Inflammatory macrophage treated with lipopolysaccharide for 1 hour (primary cell): ENCODE results near the gene ZNF700.
"Not testable (repeated sequence)": the region's sequence is repeated elsewhere in the genome, so short reads cannot be mapped to it uniquely, and the experiment has no call there.

Source experiments
- DNase-seq, 2 donors: peaks; one replicate each; pipeline ENCODE4 v3.0.0-alpha.2; 2020 to 2022

Gene ZNF700

DNA sequence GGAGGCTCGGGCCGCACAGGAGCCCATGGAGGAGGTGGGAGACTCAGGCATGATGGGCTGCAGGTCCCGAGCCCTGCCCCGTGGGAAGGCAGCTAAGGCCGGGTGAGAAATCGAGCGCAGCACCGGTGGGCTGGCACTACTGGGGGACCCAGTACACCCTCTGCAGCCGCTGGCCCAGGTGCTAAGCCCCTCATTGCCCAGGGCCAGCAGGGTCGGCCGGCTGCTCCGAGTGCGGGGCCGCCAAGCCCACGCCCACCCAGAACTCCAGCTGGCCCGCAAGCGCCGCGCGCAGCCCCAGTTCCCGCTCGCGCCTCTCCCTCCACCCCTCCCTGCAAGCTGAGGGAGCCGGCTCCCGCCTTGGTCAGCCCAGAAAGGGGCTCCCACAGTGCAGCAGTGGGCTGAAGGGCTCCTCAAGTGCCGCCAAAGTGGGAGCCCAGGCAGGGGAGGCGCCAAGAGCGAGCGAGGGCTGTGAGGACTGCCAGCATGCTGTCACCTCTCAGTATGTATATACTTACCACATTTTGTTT lies 16.5 kb downstream of the ZNF700 start:
- not testable (repeated sequence) for DNase-seq

DNA sequence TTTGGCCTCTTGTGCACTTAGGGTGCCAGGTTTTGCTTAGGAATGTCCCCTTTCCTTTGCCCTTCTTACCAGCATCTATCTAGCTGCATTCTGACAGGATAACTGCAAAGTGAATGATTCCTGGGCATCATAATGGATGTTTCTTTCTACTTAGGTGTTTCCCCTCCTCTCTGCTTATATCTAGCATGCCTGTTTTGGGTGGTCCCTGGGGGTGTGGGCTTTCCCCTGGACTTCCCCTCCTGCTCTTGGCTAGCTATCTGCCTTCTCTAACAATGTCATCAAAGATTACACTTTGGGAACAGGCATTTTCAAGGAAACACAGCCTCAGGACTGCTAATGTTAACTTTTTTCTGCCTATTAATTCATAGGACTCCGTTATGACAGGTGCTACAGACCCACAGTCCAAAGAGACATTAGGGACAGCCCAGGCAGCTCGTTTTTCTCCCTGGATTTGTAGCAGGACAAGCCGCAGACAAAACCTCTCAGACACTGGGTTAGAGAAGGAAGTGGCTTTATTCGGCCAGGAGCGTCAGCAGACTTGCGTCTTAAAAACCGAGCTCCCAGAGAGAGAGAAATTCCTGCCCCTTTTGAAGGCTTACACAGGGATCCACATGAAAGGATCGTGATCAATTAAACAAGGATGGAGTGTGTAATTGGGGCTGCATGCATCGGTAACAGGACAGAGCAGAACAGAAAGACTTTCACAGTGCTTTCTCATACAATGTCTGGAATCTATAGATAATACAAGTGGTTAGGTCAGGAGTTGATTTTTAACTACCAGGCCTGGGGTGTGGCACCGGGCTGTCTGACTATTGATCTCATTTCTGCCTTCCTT lies 17.3 kb downstream of the ZNF700 start:
- no peak for DNase-seq

DNA sequence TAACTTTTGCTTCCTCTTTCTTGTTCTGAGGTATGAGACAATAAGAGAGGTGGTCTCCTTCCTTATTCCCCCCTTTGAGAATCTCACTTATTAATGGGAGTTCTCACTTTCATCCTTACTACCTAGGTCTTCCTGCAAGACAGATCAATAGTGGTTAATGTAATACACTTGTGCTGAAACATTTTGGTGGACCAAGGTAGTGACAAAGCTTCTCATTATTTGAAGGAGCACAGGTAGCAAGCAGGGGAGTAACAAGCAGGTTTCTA lies 17.9 kb downstream of the ZNF700 start:
- DNase-seq, result no peak

DNA sequence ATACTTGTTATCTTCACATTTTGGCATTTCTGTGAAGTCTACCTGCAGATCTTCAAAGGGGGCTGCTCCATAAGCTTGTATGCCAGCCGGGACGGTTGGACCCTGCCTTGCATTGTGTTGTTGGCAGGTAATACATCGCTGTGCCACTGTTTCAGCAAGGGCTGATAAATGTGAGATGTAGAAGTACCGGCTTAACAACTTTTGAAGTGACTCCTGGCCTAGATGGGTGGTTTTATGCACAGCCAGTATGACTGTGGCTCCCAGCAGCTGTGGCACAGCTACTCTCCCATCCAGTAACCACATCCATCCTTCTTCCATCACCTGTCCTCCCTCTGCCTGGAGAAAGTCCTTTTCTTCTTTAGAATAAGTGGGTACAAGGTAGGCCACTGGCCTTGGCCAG lies 19.7 kb downstream of the ZNF700 start:
- DNase-seq, result no peak

DNA sequence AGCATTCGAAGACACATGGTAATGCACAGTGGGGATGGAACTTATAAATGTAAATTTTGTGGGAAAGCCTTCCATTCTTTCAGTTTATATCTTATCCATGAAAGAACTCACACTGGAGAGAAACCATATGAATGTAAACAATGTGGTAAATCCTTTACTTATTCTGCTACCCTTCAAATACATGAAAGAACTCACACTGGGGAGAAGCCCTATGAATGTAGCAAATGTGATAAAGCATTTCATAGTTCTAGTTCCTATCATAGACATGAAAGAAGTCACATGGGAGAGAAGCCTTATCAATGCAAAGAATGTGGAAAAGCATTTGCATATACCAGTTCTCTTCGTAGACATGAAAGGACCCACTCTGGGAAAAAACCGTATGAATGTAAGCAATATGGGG lies 23.7 kb downstream of the ZNF700 start:
- no peak for DNase-seq

DNA sequence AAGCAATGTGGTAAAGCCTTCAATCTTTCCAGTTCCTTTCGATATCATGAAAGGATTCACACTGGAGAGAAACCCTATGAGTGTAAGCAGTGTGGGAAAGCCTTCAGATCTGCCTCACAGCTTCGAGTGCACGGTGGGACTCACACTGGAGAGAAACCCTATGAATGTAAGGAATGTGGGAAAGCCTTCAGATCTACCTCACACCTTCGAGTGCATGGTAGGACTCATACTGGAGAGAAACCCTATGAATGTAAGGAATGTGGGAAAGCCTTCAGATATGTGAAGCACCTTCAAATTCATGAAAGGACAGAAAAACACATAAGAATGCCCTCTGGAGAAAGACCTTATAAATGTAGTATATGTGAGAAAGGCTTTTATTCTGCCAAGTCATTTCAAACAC lies 24.3 kb downstream of the ZNF700 start:
- DNase-seq, result no peak

DNA sequence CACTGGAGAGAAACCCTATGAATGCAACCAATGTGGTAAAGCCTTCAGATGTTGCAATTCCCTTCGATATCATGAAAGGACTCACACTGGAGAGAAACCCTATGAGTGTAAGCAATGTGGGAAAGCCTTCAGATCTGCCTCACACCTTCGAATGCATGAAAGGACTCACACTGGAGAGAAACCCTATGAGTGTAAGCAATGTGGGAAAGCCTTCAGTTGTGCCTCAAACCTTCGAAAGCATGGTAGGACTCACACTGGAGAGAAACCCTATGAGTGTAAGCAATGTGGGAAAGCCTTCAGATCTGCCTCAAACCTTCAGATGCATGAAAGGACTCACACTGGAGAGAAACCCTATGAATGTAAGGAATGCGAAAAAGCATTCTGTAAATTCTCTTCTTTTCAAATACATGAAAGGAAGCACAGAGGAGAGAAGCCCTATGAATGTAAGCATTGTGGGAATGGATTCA lies 24.7 kb downstream of the ZNF700 start:
- DNase-seq, result not testable (repeated sequence)

DNA sequence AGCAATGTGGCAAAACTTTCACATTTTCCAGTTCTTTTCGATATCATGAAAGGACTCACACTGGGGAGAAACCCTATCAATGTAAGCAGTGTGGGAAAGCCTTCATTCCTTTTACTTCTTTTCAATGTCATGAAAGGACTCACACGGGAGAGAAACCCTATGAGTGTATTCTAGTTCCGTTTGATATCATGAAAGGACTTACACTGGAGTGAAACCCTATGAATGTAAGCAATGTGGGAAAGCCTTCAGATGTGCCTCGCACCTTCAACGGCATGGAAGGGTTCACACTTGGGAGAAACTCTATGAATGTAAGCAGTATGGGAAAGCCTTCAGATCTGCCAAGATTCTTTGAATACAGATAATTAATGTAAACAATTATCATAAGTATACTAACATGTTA lies 25.4 kb downstream of the ZNF700 start:
- DNase-seq, result no peak

DNA sequence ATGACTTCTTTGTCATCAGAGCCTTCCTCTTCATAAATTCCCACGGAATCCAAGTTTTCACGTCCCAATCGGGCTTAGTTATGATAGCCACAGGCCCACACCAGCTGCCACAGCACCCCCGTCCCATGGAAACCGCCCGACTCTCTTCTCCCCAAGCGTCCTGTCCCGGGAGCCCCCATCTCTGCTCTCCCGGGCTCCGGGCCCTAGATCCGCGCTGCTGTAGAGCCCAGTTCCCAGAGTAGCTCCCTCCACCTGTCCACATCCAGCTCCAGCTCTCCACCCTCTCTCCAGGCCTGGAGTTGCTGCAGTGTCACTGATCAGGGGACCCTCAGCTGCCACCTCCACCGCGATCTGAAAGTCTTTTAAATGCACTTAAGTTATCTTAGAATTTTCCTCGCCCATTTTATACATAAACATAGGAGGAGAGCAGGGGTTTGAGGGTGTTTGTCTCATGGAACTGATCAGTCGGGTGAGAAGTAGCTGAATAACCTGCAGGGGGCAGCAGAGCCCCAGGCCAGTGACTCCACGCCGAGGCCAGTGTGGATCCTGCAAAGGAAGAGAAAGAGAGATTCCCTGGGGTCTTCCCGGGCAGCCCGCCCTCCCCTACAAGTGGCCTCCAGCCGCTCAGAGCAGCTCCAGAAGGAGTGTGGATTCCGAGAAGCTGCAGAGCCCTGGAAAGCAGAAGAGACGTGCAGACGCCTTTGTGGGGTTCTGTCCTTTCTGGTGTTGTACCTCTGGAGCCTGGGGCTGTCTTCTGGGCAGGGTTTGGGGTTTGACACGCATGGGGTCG lies 38.9 kb downstream of the ZNF700 start:
- peak; percentile 53 to 84 for DNase-seq

DNA sequence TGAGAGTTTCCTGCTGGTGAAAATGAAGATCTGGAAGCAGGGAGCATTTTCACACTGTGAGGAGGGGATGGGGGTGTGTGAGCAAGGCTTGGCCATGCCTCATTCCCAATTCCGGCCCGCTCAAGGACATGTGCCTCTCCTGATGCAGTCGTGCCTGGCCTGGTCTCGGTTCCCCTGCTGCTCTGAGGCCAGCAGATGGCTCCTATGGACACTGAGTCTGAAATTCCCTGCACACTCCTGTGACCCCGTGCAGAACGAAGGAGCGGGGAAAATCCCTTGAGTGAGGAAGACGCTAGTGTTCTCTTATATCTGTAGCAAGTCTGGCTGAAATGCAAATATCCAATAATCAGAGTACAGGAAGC lies 39.6 kb downstream of the ZNF700 start:
- DNase-seq, result no peak

DNA sequence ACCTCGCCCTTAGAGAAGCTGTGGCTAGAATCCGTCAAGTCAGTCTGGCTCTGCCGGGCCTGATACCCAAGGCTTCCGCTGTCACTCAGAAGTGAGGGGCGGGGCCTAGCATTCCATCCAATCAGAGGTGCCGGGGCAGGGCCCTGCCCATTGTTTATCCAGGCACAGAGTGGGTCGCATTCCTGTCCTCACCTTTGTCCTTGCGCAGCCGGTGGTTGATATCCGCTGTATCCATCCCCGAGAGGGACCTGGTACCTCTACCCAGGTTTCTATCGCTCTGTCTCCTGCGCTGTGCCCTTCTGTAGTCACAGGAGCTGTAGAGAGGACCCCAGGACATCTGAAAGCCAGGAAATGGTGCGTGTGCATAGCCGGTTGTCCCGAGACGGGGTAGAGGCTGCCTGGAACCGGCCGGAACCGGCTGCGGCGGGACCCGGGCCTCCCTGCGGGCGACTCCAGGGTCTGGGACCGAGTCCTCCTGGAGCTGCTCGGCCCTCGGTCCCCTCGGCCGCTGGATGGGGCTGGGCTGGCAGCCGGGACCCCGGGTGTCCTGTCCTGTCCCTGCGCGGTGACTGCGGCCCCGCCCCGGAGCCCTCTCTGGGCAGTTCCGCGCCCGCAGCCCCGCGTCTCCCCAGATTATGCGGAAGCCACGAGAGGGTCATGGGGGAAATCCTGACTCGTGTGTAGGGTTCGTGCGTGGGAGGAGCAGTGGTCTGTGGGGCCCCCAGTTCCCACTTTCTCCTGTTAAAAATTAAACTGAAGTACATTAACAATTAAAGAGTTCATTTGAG lies 40.1 kb downstream of the ZNF700 start, which contains the start of gene ZNF763:
Gene ZNF763, plus strand, starts transcription at position 183 of the 788 bp plus-strand sequence. Its CDS starts 169 bp downstream, at position 352.
- peak; percentile 85 to 95 for DNase-seq

DNA sequence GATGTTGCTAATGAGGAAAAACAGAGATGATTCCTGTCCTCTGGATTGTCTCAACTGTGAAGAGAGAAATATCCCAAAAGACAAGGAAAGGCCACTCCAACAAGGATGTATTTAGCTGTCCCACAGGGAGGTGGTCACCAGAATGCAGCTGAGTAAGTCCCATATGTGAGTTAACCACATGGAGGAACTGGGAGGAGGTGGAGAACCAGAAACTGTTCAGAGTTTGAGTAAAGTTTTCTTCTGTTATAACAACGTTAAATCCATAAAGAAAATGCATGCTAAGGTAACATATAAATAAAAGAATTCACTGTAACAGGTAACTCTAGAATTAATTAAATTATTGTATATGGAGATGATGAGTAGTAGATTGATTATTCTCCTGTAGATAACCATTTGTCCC lies 45.3 kb downstream of the ZNF700 start:
- peak in 1 of 2 donors; percentile 12 for DNase-seq

DNA sequence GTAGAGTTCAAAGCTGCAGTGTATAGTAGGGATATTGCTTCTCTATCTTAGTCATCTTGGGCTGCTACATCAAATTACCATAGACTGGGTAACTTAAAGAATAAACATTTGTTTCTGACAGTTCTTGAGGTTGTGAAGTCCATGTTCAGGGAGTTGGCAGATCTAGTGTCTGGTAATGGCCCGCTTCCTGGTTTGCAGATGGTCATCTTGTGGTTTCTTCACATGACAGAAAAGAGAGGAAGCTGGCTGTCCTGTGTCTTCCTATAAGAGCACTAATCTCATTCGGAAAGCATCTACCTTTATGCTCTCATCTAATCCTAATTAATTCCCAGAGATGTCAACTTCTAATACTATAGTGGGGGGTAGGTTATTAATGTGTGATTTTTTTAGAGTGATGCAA lies 46.1 kb downstream of the ZNF700 start:
- DNase-seq, result peak; percentile 46 to 57

DNA sequence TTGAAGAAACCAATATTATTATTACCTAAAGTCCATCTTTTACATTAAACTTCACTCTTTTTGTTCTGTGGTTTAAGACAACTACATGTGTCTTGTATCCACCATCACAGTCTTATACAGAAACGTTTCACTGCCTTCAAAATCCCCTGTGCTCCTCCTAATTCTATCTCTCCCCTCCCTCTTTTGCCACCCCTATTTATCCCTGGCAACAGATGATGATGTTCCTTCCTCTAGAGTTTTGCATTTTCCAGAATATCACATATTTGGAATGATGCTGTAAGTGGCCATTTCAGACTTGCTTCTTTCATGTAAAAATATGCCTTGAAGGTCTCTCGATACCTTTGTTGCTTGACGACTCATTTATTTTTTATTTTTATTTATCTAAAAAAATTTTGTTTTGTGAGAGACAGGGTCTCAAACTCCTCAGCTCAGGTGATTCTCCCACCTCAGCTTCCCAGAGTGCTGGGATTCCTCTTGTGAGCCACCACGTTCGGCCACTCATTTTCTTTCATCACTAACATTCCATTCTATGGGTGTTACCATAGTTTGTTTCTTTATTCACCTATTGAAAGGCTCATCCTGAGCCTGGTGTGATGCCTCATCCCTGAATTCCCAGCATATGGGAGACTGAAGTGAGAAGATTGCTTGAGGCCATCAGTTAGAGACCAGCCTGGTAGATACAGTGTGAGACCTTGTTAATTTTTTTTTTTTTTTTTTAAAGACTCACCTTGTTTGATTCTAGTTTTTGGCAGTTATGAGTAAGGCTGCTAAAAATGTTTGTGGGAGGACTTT lies 48.3 kb downstream of the ZNF700 start:
- no peak for DNase-seq

DNA sequence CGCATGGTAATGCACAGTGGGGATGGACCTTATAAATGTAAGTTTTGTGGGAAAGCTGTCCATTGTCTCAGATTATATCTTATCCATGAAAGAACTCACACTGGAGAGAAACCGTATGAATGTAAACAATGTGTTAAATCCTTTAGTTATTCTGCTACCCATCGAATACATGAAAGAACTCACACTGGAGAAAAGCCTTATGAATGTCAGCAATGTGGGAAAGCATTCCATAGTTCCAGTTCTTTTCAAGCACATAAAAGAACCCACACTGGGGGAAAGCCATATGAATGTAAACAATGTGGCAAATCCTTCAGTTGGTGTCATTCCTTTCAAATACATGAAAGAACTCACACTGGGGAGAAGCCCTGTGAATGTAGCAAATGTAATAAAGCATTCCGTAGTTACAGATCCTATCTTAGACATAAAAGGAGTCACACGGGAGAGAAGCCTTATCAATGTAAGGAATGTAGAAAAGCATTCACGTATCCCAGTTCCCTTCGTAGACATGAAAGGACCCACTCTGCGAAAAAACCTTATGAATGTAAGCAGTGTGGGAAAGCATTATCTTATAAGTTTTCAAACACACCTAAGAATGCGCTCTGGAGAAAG lies 53.7 kb downstream of the ZNF700 start:
- DNase-seq, result no peak

DNA sequence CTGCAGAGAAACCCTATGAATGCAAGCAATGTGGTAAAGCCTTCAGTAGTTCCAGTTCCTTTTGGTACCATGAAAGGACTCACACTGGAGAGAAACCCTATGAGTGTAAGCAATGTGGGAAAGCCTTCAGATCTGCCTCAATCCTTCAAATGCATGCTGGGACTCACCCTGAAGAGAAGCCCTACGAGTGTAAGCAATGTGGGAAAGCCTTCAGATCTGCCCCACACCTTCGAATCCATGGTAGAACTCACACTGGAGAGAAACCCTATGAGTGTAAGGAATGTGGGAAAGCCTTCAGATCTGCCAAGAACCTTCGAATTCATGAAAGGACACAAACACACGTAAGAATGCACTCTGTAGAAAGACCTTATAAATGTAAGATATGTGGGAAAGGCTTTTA lies 54.6 kb downstream of the ZNF700 start:
- no peak for DNase-seq

DNA sequence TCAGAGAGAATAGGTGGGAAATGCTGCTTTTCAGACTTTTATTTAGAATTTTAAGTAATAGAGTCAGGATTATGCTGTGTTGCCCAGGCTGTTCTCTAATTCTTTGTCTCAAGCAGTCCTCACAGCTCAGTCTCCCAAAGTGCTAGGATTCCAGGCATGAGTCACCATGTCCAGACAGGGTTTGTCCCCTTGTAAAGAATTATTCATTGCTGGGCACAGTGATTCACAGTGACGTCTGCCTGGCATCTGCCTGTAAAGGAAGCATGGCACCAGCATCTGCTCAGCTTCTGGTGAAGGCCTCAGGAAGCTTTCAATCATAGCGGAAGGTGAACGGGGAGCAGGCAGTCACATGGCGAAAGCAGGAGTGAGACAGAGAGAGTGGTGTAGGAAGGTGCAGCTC lies 57.6 kb downstream of the ZNF700 start:
- no peak for DNase-seq

DNA sequence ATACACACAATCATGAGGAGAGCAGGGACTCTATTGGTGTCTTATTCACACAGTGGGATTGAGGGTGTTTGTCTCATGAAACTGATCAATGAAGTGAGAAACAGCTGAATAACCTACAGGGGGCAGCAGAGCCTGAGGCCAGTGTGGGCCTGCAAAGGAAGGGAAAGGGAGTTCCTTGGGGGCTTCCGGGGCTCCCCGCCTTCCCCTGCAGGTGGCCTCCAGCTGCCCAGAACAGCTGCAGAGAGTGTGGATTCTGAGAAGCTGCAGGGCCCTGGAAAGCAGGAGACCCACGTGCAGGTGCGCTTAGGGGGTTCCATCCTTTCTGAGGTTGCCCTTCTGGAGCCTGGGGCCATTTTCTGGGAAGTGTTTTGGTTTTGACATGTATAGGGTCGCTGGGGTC lies 60.1 kb downstream of the ZNF700 start:
- DNase-seq, result no peak

DNA sequence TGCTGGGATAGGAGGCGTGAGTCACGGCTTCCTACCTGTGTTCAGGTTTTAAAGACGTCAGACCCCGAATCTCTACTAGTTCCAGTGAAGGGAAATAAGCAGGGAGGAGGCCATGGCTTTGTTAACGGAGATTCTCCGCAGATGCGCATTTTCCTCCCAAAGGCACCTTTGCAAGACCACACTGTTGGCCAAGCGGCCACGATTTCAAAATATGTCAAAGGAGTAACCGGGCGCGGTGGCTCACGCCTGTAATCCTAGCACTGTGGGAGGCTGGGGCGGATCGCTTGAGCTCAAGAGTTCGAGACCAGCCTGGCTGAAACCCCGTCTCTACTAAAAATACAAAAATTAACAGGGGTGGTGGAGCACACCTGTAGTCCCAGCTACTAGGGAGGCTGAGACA lies 61.8 kb downstream of the ZNF700 start:
- no peak for DNase-seq

DNA sequence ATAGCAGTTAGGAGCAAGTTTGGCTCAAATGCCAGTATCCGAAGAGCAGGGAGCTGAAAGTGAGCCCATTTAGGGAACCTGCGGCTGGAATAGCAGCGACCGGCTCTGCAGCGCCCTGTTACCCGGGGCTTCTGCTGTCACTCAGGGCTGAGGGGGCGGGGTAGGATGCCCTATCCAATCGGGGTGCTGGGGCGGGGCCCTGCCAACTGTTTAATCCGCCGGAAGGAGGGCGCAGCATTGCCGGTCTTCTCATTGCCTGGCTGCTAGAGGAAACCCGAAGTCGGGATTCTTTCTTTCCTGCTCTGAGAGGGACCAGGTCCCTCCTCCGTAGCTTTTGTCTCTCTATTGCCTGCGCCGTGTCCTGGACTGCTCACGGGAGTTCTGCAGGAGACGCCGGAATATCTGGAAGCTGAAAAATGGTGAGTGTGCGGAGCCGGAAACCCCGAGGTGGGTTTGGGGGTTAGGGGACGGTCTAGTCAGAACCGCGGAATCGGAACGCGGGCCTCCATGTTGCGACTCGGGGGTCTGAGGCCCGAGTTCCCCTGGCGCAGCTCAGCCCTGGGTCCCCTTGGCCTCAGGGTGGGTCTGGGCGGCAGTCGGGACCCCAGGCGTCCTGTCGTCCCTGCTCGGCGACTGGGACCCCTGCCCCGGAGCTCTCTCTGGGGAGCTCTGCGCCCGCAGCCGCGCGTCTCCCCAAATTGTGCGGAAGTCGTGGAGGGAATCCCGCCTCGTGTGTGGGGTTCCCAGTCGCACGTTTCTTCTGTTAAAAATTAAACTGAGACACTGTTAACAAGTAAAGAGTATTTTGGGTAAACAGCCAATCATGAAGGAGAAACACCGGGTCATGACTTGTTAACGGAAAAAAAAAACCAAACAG lies 62.7 kb downstream of the ZNF700 start:
- peak; percentile 94 to 96 for DNase-seq

DNA sequence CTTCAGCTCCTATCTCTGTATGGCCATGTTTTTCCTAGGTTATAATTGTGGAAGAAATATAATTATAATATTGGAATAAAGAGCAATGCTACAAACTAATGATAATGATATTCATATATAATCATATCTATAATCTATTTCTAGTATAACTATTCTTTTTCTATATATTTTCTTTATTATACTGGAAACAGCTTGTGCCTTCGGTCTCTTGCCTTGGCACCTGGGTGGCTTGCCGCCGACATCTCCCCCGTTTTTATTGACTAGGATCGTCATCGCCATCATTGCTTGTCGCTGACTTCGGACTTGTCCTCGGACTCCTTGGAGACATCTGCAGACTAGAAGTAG lies 64.2 kb downstream of the ZNF700 start:
- no peak for DNase-seq
